Hematopoietic multipotent progenitor cell treated with erythropoietin and hydrocortisone succinate and interleukin-3 and kit ligand, for 6 days (in vitro differentiated cells): Measurements from ENCODE around the gene UMPS.
A peak's percentile ranks its signal among the peaks of the same experiment; 100 is the strongest.
"Not testable (repeated sequence)": the region's sequence is repeated elsewhere in the genome, so short reads cannot be mapped to it uniquely, and the experiment has no call there.

Experiments
- DNase-seq: peaks from one replicate; pipeline ENCODE4 v3.0.0-alpha.2; 2015

The UMPS gene

GRCh38 chr3:124707656-124708062 is 22.6 kb upstream of the UMPS start:
- DNase-seq = no peak

GRCh38 chr3:124714223-124714853 is 15.9 kb upstream of the UMPS start:
- no peak for DNase-seq

GRCh38 chr3:124722589-124722988 is 7.7 kb upstream of the UMPS start:
- no peak for DNase-seq

- DNase-seq = no peak
These were observed 667 bp downstream of the UMPS start for GRCh38 chr3:124730941-124731297.

- DNase-seq = peak; percentile 25
These were observed 1.5 kb downstream of the UMPS start for GRCh38 chr3:124731760-124732159.

GRCh38 chr3:124741027-124741426 is 10.8 kb downstream of the UMPS start:
- DNase-seq = no peak

- no peak for DNase-seq
These were observed 15.5 kb downstream of the UMPS start for GRCh38 chr3:124745756-124746155.

GRCh38 chr3:124747111-124747981 is 17.1 kb downstream of the UMPS start:
- DNase-seq = no peak

- DNase-seq = no peak
These were observed 18.4 kb downstream of the UMPS start for GRCh38 chr3:124748560-124749198.

- not testable (repeated sequence) for DNase-seq
These were observed 19.6 kb downstream of the UMPS start for GRCh38 chr3:124749877-124750276.

GRCh38 chr3:124751501-124751900 is 21.2 kb downstream of the UMPS start:
- no peak for DNase-seq

- DNase-seq = no peak
These were observed 21.8 kb downstream of the UMPS start for GRCh38 chr3:124752051-124752450.

- not testable (repeated sequence) for DNase-seq
These were observed 27.7 kb downstream of the UMPS start for GRCh38 chr3:124757926-124758325.

GRCh38 chr3:124758851-124759635 is 28.8 kb downstream of the UMPS start:
- DNase-seq = no peak

- DNase-seq = no peak
These were observed 29.6 kb downstream of the UMPS start for GRCh38 chr3:124759666-124760401.

- no peak for DNase-seq
These were observed 30.3 kb downstream of the UMPS start for GRCh38 chr3:124760601-124761000.

GRCh38 chr3:124761250-124761796 is 31.1 kb downstream of the UMPS start:
- DNase-seq = peak; percentile 86

GRCh38 chr3:124761935-124762660 is 31.8 kb downstream of the UMPS start:
- DNase-seq = no peak

- DNase-seq = no peak
These were observed 32.4 kb downstream of the UMPS start for GRCh38 chr3:124762661-124763011.

GRCh38 chr3:124763206-124763605 is 33.0 kb downstream of the UMPS start:
- no peak for DNase-seq

- no peak for DNase-seq
These were observed 33.5 kb downstream of the UMPS start for GRCh38 chr3:124763644-124764358.
